ENCODE data around the gene ITGA2. TPM values are rescaled to one million over a fixed set of nuclear protein-coding genes. Genes with fewer than 3 reads are reported as not detected.

ITGA2 gene
- total RNA-seq, 3 donors from 2014 or later, result 8.0 to 20.3 (median 17.6) TPM

DNA sequence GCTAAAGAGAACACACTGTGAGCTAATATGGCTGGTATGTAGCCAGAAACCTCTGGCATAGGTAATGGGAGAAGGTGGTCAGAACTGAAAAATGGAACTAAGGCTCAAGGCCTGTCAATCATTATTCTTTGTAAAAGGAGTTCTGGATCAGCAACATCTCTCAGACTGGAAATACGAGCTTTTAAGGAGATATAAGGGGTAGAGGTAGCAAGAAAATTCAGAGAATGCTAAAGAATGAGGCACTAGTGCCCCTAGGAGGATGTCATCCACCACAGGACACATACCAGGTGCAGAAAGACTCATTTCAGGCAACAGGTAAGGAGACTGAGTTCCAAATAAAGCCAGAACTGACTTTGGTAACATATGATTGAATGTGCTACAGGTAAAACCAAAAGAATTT is 139.3 kb downstream of the ITGA2 start:
- no peaks in the 10 kb centered on the region for H3K4me1 ChIP-seq (ENCODE audit: low read depth)
- no peak overlapping the region for H3K4me3 ChIP-seq
- DNase-seq (no peak), ATAC-seq (no peak)
- TF ChIP-seq, protein P1, sequence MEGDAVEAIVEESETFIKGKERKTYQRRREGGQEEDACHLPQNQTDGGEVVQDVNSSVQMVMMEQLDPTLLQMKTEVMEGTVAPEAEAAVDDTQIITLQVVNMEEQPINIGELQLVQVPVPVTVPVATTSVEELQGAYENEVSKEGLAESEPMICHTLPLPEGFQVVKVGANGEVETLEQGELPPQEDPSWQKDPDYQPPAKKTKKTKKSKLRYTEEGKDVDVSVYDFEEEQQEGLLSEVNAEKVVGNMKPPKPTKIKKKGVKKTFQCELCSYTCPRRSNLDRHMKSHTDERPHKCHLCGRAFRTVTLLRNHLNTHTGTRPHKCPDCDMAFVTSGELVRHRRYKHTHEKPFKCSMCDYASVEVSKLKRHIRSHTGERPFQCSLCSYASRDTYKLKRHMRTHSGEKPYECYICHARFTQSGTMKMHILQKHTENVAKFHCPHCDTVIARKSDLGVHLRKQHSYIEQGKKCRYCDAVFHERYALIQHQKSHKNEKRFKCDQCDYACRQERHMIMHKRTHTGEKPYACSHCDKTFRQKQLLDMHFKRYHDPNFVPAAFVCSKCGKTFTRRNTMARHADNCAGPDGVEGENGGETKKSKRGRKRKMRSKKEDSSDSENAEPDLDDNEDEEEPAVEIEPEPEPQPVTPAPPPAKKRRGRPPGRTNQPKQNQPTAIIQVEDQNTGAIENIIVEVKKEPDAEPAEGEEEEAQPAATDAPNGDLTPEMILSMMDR (IDR thresholded peaks at IDR 0.05), result no peak
- no peaks in the 10 kb centered on the region for H3K9me3 ChIP-seq
- intact Hi-C loops (cut with DNase I, micrococcal nuclease), result no loop called here
- H3K36me3 ChIP-seq (ENCODE audit: low read depth), result no peaks in the 10 kb centered on the region

DNA sequence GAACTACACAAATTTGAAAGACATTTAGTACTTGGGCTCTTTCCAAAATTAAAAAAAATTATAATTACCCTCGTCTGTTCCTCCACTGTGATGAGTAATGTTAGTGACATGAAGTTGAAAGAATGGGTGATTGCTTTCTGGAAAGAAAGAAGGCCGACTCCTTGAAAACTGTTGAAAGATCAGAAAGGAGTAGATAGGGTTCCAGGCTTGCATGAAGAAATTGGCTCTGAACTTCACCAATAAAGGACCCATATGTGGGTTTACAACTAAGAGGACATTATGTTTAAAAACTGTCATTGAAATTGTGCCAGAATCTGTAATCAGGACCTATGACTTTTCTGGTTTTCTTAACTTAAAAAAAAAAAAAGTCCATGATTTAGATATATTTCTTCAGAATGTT is 141.1 kb downstream of the ITGA2 start:
- intact Hi-C loops (cut with DNase I, micrococcal nuclease), result no loop called here
- TF ChIP-seq, protein P1 (IDR thresholded peaks at IDR 0.05), result no peak
- no peaks in the 10 kb centered on the region for H3K4me1 ChIP-seq (ENCODE audit: low read depth)
- H3K9me3 ChIP-seq, result no peaks in the 10 kb centered on the region
- H3K4me3 ChIP-seq, result no peak overlapping the region
- DNase-seq, result no peak
- no peak for ATAC-seq
- H3K36me3 ChIP-seq (ENCODE audit: low read depth), result no peaks in the 10 kb centered on the region

DNA sequence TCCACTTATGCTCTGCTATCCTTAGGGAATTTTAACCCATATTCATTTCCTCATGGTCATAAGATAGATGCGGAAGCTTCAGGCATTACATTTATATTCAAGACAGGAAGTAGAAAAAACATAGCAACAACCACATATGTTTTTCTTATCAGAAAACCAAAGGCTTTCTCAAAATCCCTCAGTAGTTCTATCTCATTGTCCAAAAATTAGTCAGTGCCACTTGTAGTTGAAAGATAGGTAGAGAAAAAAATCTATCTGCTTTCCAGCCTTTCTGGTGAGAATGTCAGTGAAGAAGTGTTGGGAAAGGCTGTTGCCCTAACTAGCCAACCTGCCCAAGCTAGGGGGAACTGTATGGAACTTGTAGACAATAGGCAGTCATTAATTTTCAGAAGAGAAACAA is 143.9 kb downstream of the ITGA2 start:
- Histone ChIP-seq H3K36me3 (ENCODE audit: low read depth) (no peaks in the 10 kb centered on the region), H3K4me1 (ENCODE audit: low read depth) (no peaks in the 10 kb centered on the region), H3K4me3 (no peak overlapping the region), H3K9me3 (no peaks in the 10 kb centered on the region)
- ATAC-seq (no peak), DNase-seq (no peak)
- intact Hi-C loops (cut with DNase I, micrococcal nuclease), result no loop called here
- TF ChIP-seq, protein P1 (IDR thresholded peaks at IDR 0.05), result no peak

Other genes with a start within 250 kb of the ITGA2 start
- 100 to 1,000 TPM in 1 of 3 donors, 10 to 100 TPM in 2; 18.7 to 207 (median 42.0) TPM for gene ITGA1, start 201.4 kb upstream of the ITGA2 start, total RNA-seq
- gene PELO, start 201.4 kb upstream of the ITGA2 start, total RNA-seq, result 10 to 100 TPM; 14.9 to 59.4 (median 17.9) TPM
- 10 to 100 TPM; 16.7 to 48.7 (median 28.9) TPM for gene MOCS2, start 120.4 kb downstream of the ITGA2 start, total RNA-seq